GM19463 (cell line): ENCODE data around the gene AGXT.

Experiments used
- ATAC-seq: cut with Tn5 transposase; IDR thresholded peaks from one replicate; pipeline ENCODE4 v1.9.1; 2021; ENCODE audit warnings: mild to moderate bottlenecking, moderate library complexity; ENCODE audit not compliant: unreplicated experiment

Gene AGXT

DNA sequence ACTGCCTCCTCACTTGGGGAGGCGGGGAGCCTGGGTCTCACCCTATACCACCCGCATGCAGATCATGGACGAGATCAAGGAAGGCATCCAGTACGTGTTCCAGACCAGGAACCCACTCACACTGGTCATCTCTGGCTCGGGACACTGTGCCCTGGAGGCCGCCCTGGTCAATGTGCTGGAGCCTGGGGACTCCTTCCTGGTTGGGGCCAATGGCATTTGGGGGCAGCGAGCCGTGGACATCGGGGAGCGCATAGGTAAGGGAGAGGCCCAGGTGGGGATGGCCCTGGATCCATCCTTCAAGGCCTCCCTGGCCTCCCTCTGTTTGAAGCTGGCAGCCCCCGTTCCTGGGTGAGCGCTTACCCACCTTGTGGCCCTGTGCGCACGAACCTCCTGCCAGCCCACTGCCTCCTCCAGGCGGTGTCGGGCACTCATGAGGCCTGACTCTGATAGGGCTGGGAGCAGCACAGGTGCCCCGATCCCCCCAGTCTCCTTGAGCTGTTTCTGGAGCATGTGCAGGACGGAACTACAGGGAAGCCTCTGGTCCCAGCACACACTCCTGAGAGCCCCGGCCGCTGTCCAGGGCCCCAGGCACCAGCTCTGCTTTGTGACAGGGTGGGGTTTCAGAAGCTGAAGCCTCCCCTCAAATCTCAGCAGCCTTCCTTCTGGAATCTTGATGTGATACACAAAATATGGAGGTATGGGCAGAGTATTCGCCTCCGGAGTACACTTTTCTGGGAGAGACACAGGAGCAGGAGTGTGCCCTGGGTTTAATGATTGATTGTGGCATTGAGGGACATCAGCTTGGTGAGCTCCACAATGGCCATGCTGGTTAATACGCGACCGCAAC is 708 bp downstream of the AGXT start:
- ATAC-seq: no peak

DNA sequence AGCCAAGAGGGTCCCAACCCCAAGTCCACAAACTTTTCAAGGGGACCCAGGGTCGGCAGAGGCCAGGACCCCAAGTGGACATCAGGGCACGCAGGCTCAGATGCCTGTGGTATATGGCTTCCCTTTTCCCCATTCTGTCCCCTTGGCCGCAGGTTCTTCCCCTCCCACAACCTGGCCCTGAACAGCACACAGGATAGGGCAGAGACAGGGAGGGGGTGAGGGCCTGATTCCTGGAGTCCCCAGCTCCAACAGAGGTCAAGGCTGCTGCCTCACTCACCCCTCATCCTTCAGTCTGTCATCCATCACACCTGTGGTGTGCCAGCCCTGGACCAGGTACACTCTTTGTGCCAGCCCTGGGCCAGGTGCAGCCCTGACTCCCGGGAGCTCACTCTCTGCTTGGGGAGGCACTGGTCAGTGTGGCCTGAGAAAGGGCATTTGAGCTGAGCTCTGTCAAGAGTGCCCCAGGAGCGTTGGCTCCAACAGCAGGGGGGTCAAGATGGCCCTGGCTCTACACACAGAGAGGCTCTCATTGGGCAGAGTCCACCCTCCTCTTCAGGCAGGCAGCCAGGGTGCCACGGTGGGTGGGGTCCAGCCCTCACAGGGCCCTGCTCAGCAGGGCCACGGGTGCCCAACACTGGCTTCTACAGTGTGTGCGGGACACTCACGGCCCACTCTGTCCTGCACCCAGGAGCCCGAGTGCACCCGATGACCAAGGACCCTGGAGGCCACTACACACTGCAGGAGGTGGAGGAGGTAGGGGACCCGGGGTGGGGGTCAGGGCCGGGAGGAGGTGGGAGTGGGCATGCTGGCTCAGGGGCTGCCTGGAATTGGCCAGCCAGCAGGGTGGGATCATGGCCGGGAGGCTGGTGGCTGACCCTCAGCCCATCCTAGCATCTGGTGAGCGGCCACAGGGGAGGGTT is 1.6 kb downstream of the AGXT start:
- no peak for ATAC-seq

DNA sequence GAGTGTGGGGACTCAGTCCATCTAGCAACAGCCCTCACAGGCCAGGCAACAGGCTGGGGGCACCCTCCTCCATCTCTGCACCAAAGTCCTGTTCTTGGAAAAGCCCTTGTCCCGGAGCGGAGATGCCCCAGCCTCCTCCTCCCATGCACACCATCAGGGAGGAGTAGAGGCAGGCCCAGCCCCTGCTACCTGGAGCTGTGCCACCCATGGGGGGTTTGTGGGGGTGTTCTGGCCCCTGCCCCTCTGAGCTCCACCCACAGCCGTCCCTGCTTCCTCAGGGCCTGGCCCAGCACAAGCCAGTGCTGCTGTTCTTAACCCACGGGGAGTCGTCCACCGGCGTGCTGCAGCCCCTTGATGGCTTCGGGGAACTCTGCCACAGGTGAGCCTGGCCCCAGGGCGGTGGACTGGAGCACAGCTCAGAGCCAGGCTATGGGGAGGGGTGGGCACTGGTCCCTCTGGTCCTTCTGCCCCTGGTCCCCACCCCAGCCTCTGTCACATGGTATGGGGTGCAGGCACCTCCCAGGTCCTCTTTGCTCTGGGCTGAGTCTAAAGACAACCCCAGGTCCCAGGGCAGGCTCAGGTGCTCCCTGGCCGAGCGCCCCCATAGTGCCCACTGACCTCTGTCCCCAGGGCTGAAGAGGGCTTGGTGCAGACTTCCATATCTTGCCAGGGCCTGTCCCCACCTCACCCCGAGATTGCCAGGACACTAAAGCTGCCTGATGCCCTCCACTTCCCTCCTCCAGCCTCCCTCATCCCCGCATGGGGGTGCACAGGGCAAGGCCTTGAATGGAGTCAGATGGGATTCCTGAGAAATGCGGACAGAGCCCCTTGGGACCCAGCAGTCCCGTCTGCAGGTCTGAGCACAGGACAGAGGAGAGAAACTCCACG is 2.7 kb downstream of the AGXT start:
- ATAC-seq: no peak

DNA sequence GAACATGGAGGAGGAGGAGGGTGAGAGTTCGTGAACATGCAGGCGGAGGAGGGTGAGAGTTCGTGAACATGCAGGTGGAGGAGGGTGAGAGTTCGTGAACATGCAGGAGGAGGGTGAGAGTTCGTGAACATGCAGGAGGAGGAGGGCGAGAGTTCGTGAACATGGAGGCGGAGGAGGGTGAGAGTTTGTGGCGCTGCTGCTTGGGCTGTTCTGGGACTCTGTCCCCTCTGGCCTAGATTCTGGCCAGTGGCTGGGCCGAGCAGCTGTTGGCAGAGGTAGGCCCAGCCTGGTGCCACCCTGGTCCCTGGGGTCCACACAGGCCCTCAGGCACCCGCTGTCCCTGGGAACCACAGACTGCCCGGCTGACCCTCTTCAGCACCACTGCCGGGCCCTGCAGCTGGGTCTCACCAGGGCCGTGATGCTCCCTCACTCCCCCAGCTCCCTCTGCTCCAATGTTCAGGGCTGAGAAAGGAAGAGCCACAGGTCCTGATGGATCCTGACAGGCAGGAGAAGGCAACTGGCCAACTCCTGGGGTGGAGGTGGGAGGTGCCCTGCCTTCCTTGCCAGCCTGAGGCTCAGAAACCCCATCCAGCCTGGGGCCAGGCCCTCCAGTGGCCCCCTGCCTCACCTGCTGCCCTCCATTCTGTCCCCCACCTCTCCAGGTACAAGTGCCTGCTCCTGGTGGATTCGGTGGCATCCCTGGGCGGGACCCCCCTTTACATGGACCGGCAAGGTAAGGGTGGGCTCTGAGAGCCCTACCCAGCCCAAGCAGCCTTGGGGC is 3.9 kb downstream of the AGXT start:
- no peak for ATAC-seq

DNA sequence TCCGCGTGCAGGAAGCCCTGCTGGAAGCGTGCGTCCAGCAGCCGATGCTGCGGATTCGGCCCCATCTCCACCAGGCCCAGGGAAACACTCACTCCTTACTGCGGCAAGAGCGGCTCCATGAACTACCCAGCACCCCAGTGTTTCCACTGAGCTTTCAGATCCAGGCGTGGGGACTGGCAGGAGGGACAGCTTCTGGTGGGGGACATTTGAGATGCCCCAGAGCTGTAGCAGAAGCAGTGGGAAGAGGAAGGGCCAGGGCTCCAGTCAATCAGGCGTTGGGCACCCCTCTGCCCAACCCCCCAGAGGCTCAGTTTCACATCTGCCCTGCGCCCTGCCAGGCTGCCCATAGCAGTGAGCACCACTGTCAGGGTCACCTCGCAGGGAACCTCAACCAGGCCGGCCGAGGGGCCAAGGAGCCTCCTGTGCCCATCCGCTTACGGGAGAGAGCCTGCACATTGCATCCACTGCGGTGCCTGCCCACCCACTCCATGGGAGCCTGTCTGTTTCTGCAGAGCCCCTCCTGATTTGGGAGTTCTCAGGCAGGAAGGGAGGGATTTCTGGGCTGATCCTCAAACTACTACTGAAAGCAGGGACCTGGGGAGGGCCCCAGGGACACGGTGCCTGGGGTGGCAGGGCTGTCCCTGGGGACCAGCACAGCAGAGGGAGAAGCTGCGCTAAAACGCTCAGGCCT is 4.6 kb downstream of the AGXT start:
- no peak for ATAC-seq

DNA sequence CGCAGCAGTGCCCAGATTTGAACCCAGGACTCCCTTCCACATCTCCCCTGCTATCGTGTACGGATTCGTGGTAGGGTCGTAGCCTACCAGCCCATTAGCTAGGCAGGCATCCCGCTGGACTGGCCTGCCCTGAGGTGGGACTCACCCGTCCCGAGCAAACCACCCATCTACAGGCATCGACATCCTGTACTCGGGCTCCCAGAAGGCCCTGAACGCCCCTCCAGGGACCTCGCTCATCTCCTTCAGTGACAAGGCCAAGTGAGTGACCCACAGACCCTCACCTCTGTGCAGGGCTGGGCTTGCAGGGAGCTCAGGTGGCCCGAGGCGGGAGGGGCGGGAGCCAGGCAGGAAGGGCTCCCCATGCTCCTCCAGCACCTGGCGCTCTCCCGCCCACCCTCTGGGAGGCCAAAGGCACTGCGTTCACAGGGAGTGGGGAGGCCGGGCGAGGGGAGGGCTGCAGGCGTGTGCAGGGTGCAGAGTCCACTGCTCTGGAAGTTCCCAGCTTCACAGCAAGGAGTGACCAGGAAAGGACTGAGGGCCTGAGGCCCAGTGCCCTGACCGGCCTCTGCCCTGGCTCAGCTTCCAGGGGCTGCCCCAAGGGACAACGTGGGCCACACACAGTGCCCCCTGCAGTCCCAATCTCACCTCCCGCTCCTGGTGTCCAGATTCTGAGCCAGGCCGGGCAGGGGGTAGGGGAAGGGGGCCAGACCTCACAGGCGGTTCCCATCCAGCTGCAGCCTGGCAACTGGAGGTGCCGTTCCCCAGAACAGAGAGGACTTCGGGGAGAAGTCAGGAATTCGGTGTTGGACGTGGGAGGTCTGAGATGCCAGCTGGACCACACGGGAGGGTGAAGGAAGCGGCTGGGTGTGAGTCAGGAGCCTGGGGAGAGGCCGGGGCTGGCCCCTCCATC is 5.4 kb downstream of the AGXT start:
- no peak for ATAC-seq

DNA sequence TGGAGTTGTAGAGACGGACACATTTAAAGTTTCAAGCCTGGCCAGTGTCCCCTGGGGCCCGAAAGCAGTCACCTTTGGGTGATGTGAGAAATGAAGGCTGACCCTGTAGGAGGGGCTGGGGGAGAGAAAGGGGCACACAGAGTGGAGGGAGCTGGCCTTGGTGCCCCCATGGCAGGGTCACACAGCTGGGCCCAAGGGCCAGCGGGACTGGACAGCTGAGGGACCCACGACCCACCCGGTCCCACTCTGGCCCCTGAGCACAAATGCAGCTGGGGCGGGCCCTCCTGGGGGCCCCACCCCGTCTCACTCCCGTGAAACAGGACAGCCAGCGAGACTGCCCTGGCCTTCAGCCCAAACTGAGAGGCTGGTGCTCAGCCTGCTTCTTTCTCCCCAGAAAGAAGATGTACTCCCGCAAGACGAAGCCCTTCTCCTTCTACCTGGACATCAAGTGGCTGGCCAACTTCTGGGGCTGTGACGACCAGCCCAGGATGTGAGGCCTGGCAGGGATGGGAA is 6.1 kb downstream of the AGXT start:
- no peak for ATAC-seq

DNA sequence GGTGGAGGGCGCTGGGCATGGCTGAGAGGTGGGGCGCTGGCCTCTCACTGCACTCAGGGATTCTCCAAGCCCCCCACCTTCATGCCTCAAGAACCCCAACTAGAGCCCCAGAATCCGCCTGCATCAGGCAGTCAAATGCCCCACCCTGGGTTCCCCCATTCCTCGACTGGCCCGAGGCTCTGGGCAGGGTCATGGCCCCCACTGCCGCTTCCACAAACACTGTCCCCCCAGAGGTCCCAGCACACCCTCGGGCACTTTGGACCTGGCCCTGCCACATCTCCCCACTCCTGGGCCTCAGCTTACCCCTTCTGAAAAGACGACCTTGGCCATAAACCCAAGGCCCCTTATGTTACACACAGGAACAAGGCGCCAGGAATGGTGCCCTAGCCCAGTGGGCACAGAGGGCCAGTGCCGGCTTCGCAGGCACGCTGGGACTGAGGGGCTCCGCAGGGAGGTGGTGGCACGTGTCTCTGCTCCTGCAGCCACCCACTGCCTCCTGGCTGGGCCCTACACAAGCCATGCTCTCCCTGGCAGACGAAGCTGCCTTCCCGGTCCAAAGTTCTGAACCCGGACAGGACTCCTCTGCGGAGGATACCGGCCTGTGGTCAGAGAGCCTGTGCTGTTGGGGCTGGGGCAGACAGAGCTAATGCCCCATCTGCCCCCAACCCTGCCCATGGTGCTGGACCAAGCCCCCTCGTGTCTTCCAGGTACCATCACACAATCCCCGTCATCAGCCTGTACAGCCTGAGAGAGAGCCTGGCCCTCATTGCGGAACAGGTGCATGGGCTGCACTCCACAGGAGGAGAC is 6.8 kb downstream of the AGXT start:
- no peak for ATAC-seq

DNA sequence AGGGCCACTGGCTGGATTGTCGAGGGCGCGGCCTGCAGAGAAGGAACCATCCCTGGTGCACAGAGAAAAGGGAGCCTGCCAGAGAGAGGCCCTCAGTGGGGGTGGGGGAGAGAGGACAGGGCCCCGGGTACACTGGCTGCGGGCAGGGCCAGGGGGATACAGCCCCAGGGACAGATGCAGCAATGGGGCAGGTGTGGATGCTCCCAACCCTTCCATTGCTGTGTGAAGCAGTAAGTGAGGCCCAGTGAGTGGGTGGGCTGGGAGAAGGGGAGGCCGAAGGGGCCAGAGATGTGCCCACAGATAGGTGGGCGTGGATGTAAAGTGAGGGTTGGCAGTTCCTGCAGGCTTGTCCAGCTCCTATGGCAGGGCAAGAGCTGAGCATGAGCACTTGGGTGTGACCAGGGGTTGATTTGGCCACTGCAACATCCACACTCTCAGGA is 7.4 kb downstream of the AGXT start:
- no peak for ATAC-seq

DNA sequence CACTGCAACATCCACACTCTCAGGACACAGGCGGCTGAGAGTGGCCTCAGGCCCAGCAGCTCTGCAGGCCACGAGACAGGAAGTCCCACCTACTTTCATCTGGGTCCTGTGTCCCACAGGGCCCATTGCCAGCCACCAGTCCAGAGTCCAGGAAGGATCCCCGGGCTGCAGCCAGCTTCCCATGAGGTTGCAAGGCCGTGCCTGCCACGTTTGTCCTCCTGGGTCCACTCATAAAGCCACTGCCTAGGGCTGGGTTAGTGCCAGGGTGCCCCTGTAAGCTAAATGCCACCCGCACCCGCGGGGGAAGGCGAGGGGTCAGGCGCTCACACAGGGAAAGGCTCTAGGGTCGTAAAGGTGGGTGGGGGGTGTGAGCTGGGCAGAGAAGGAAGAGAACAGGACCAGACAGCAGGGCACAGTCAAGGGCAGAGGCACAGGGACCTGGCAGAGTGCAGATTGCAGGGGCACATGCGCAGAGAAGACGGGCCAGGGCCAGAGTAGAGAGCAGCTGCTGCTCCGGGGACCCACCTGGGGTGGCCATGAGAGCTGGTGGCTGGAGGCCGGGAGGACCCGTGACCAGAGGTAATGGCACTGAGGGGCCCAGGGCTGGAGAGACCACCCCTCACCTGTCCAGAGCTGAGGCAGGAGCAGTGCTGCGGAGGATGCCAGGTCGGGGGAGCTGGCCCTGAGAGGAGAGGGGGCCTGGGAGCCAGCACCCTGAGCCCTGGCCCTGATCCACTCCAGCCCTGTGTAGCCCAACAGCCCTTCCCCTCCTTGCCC is 8.0 kb downstream of the AGXT start:
- ATAC-seq: no peak

DNA sequence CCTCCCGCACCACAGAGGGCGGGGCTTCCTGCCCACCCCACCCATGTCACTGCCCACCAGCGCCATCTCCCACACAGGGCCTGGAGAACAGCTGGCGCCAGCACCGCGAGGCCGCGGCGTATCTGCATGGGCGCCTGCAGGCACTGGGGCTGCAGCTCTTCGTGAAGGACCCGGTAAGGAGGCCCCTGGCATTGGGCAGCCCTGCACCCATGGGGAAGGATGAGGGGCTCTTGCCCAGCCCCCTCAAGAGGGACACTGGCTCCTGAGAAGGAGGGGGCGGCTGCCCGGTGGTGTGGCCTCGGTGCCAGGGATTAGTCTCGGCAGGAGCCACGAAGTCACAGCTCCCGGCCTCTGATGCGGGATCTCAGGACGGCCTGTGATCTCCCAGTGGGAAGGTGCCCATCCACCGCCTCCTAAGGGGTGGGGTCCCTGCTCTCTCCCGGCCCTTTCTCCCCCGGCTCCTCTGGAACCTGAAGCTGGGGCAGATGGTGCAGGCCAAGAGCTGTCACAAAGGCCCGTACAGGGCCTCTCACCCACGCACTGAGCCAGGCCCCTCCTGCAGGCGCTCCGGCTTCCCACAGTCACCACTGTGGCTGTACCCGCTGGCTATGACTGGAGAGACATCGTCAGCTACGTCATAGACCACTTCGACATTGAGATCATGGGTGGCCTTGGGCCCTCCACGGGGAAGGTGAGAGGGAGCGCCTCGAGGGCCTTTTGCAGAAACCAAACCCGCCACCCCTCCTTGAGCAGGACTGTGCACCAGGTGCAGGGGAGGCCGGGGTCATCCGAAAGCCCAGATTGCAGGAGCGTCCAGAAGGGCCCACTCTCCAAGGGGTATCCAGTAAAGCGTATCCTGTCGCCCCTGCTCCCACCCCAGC is 9.1 kb downstream of the AGXT start:
- no peak for ATAC-seq

DNA sequence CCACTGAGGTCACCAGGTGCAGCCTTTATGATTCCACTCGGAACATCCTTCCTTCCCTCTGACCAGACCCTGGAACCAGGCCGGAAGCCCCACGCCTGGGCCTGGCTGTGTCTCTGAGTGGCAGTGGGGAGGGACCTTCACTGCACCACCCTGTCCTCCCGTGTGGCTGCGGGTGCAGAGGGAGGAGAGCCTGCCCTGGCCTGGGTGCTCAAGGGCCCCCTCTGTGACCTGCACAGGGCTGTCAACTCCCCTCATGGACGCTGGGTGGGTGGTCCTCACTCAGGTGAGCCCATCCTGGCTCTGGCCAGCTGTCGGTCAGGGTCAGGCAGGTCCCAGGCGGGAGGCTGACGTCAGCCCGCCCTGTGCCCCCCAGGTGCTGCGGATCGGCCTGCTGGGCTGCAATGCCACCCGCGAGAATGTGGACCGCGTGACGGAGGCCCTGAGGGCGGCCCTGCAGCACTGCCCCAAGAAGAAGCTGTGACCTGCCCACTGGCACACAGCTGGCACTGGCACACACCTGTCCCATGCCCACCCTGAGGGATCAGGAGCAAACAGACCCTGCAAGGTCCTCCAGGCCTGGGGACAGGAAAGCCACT is 9.8 kb downstream of the AGXT start:
- no peak for ATAC-seq

DNA sequence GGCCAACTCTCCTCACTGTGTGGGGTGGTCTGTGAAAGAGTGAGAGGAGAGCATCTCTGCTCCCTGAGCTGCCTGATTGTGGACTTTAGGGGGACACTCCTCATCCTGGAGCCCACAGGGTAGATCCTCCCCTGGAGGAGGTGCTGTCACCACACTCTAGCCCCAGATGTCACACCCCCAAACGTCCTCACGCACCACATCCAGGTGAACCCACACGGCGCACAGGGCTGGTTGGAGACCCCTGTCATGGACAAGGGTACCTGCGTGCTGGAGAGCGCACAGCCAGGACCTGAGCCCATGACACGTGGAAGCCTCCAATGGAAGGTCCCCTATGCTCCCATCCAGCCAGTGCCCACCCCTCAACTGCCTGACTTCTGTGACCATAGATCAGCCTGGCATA is 10.5 kb downstream of the AGXT start:
- no peak for ATAC-seq

DNA sequence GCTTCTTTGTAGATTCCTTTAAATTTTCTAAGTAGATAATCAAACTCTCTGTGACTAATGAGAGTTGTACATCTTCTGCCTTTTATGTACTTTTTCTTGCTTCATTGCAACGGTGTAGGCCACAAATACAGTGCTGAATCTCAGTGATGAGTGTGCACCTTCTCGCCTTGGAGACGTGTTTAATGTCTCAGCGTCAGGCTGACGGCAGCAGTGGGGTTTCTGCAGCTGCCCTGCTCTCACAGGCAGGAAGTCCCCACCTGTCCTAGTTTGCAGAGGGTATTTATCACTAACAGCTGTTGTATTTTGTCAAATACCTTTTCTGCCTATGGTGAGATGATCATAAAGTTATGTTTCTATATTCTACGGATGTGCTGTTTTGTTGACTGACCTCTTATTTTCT is 13.3 kb downstream of the AGXT start:
- no peak for ATAC-seq

DNA sequence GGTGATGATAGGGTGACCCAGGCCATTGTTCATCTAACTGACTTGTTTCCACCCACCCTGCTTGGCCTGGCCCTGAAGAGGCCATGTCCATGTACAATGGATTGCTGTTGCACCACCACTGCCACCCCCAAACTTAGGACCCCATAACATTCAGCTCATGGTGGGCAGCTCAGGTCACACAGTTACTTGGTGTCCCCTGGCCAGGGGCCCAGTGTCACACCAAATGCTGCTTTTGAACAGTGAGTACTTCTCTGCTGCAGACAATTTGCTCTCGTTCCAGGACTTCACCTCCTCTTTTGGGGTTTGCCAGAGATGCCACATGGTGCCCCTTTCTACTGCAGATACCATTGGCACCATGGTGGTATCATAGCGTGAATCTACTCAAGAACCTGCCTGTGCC is 15.6 kb downstream of the AGXT start:
- no peak for ATAC-seq
